ENCODE results near the gene SUSD5. TPM values are rescaled to one million over a fixed set of nuclear protein-coding genes. Genes with fewer than 3 reads are reported as not detected.

The SUSD5 gene
- polyA plus RNA-seq, 1 of the 3 experiments (the other 2 are of a cell fraction) = 1.2 TPM

DNA sequence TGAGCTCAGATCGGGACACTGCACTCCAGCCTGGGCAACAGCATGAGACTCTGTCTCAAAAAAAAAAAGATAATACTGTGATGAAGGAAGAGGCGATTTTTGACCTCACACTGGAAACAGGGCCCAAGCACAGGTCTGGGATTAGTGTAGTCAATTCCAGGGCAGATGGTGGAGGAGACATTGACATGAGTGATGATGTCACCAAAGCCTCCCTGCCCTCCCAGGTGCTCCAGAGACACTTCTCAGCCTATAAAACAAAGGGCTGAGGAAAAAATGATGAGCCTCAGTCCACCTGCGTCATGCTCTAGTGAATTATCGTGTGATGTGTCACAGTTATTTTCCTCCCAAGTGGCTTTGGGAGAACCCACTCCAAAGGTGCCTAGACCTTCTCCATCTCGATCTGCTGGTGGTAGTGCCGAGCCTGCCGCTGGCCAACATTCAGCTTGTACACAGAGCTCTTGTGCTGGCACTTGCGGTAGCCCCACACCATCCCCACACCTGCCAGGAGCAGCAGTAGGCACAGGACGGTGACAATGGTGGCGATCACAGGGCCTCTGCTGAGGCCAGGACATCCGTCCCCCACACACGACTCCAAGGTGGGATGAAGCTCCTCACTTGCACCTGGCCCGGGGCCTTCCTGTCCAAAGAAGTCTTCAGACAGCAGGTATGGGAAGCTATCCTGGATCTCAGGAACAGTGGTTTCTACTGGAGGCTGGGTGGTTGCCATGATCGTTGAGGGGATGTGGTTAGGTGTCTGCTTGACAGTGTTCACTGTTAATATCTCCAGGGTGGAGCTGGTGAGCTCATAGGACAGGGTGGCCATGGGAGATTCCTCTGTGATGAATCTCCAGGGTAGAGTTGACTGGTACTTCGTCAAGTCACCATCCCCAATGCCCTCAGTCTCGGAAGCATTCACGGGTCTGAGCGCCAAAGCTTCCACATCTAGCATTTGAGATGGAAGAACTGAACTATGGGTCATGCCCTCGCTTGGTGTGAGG lies 65.9 kb downstream of the SUSD5 start:
- WGBS (ENCODE audit: low lambda C conversion rate) = 84% methylated on average over 12 of the region's 19 CpGs
- Histone ChIP-seq H3K36me3 (replicated peaks in 1 of 2; ENCODE audit: control insufficient read depth in 1 of 2, insufficient read depth in 2 of 2, low read length in 1 of 2) (no peaks in the 10 kb centered on the region), H3K9me3 (no peaks in the 10 kb centered on the region), H4K20me1 (ENCODE audit: insufficient read depth) (no peaks in the 10 kb centered on the region), H3K4me2 (no peak overlapping the region), H3K27ac (ENCODE audit: low read depth in 2 of 2, low read length in 1 of 2) (no peak overlapping the region), H3K4me3 (ENCODE audit: low read depth in 2 of 2, low read length in 1 of 2) (no peak overlapping the region), H3K9ac (no peak overlapping the region), H3K4me1 (ENCODE audit: control insufficient read depth in 1 of 2, insufficient read depth in 2 of 2, low read depth in 1 of 2, low read length in 1 of 2) (peaks cover 0 to 4% of the 10 kb centered on the region in 2 experiments; a peak in 2 of 4 replicates), H2AFZ (ENCODE audit: low read depth) (no peak overlapping the region), H3K27me3 (ENCODE audit: insufficient read depth) (no peaks in the 10 kb centered on the region), H3F3A (replicated peaks; ENCODE audit: insufficient read depth) (no peaks in the 10 kb centered on the region), H3K79me2 (ENCODE audit: insufficient read depth) (no peaks in the 10 kb centered on the region), H3K9me2 (no peaks in the 10 kb centered on the region)
- no peak for DNase-seq
- ChIA-PET CTCF (interaction anchor here (1.3 to 1.8 kb wide), 3 partner anchors 8 to 220 kb away, joined by 4 to 7 read pairs (median 5); no protein-coding TSS in a partner anchor), POLR2A (no interaction called here)
- TF ChIP-seq EP300 (IDR thresholded peaks at IDR 0.05; ENCODE audit: borderline replicate concordance in 1 of 2, low read depth in 1 of 2, low read length in 1 of 2) = no peak
- TF ChIP-seq FOXJ3 (CRISPR knock-in tag; IDR thresholded peaks at IDR 0.05) = no peak
- no peak for TF ChIP-seq TEAD4 (IDR thresholded peaks at IDR 0.05; ENCODE audit: borderline replicate concordance, insufficient read depth)
- no peak for TF ChIP-seq SIN3A (IDR thresholded peaks at IDR 0.05; ENCODE audit: borderline replicate concordance, low read depth, low read length)
- TF ChIP-seq RAD21 (IDR thresholded peaks at IDR 0.05; ENCODE audit: low read length) = no peak
- no peak for TF ChIP-seq IRF3 (IDR thresholded peaks at IDR 0.05; ENCODE audit: low read depth, low read length)
- TF ChIP-seq TAF1 (IDR thresholded peaks at IDR 0.05; ENCODE audit: borderline replicate concordance, low read depth, low read length) = no peak
- no peak for TF ChIP-seq MEF2A (IDR thresholded peaks at IDR 0.05; ENCODE audit: borderline replicate concordance, low read depth)
- TF ChIP-seq EZH2phosphoT487 (IDR thresholded peaks at IDR 0.05; ENCODE audit: borderline replicate concordance, low read depth) = no peak
- TF ChIP-seq NRF1 (IDR thresholded peaks at IDR 0.05; ENCODE audit: low read depth, low read length) = no peak
- no peak for TF ChIP-seq CTCF (IDR thresholded peaks at IDR 0.05)
- TF ChIP-seq, protein P1, sequence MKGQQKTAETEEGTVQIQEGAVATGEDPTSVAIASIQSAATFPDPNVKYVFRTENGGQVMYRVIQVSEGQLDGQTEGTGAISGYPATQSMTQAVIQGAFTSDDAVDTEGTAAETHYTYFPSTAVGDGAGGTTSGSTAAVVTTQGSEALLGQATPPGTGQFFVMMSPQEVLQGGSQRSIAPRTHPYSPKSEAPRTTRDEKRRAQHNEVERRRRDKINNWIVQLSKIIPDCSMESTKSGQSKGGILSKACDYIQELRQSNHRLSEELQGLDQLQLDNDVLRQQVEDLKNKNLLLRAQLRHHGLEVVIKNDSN (IDR thresholded peaks at IDR 0.05; ENCODE audit: borderline replicate concordance, low read depth) = no peak
- no peak for TF ChIP-seq POLR2AphosphoS5 (IDR thresholded peaks at IDR 0.05; ENCODE audit: low read depth, low read length)
- TF ChIP-seq NFIC (IDR thresholded peaks at IDR 0.05; ENCODE audit: borderline replicate concordance) = no peak
- TF ChIP-seq RXRA (IDR thresholded peaks at IDR 0.05; ENCODE audit: borderline replicate concordance, low read depth) = no peak
- TF ChIP-seq TCF12 (IDR thresholded peaks at IDR 0.05) = no peak
- no peak for TF ChIP-seq FOXM1 (IDR thresholded peaks at IDR 0.05; ENCODE audit: low read depth)
- no peak for TF ChIP-seq ELF1 (IDR thresholded peaks at IDR 0.05)

Data from SK-N-SH (cell line).